Suprapubic skin (tissue), 3 donors: ENCODE data around the gene CCDC175.

ENCODE experiments used
- CTCF ChIP-seq, 2 donors: fragments of 200-600 bp in 1 of 2; fragments of 450-650 bp in 1 of 2; sonication (generic) in 1 of 2; IDR thresholded peaks; one replicate each; pipeline ENCODE4 v1.5.1; 2016 to 2019; ENCODE audit warnings: antibody characterized with exemption in 2 of 2, mild to moderate bottlenecking in 1 of 2, moderate library complexity in 1 of 2
- EP300 ChIP-seq: sonication (generic); formaldehyde crosslinking; IDR thresholded peaks from one replicate; pipeline ENCODE4 v1.6.1; 2017; ENCODE audit warnings: antibody characterized with exemption
- POLR2A ChIP-seq, 2 donors: fragments of 450-650 bp; IDR thresholded peaks; one replicate each; pipeline ENCODE4 v1.6.1; 2017; ENCODE audit warnings: antibody characterized with exemption in 2 of 2, mild to moderate bottlenecking in 2 of 2, moderate library complexity in 2 of 2

- TF ChIP-seq CTCF (IDR thresholded peaks at IDR 0.05) (no peak), POLR2A (IDR thresholded peaks at IDR 0.05) (no peak), EP300 (no peak)
These were observed 39.1 kb downstream of the CCDC175 start for GRCh38 chr14:59537476-59537875.
